Heart left ventricle (tissue), 16 donors: Measurements from ENCODE around the gene MX2. TPM values are rescaled to one million over a fixed set of nuclear protein-coding genes. Genes with fewer than 3 reads are reported as not detected.

Experiments
- ATAC-seq, 4 donors: fragments of 200-7000 bp; cut with Tn5 transposase; one replicate each; pipeline ENCODE4 v1.9.1; 2020 to 2022; ENCODE audit warnings: moderate library complexity in 4 of 4, mild to moderate bottlenecking in 3 of 4, moderate number of reproducible peaks in 1 of 4
- DNase-seq, 5 donors: peaks; one replicate each; pipeline ENCODE4 v3.0.0-alpha.2; 2020
- H3K27ac ChIP-seq, 12 donors: fragments of 200-600 bp; sonication (generic) in 4 of 12; one replicate each; pipeline versions ENCODE4 v1.5.0 to v1.8.0; 2016 to 2022; ENCODE audit warnings: mild to moderate bottlenecking in 2 of 12
- H3K27me3 ChIP-seq, 9 donors: fragments of 200-600 bp; sonication (generic) in 2 of 9; one replicate each; pipeline versions ENCODE4 v1.5.1 to v1.8.0; 2016 to 2022; ENCODE audit warnings: mild to moderate bottlenecking in 3 of 9
- H3K36me3 ChIP-seq, 9 donors: fragments of 200-600 bp; sonication (generic) in 2 of 9; one replicate each; pipeline versions ENCODE4 v1.5.0 to v1.8.0; 2018 to 2022; ENCODE audit warnings: mild to moderate bottlenecking in 2 of 9
- H3K4me1 ChIP-seq, 12 donors: fragments of 200-600 bp; sonication (generic) in 4 of 12; one replicate each; pipeline versions ENCODE4 v1.5.0 to v1.8.0; 2016 to 2022; ENCODE audit warnings: mild to moderate bottlenecking in 3 of 12
- H3K4me3 ChIP-seq, 12 donors: fragments of 200-600 bp; sonication (generic) in 4 of 12; one replicate each; pipeline versions ENCODE4 v1.5.0 to v1.8.0; 2017 to 2022; ENCODE audit warnings: mild to moderate bottlenecking in 9 of 12, moderate library complexity in 4 of 12
- H3K9me3 ChIP-seq, 12 donors: fragments of 200-600 bp; sonication (generic) in 4 of 12; one replicate each; pipeline versions ENCODE4 v1.5.0 to v1.8.0; 2016 to 2022; ENCODE audit warnings: mild to moderate bottlenecking in 1 of 12
- POLR2A ChIP-seq, 2 donors: fragments of 450-650 bp; IDR thresholded peaks; one replicate each; pipeline ENCODE4 v1.6.1; 2017; ENCODE audit warnings: antibody characterized with exemption in 2 of 2, mild to moderate bottlenecking in 2 of 2, moderate library complexity in 2 of 2
- WGBS, 4 donors: extraction: QIAGEN DNeasy Blood & Tissue Kit in 2 of 4; methylation state at CpG; one replicate each; pipeline versions ENCODE4 v1.1.5 to v1.1.7; 2013 to 2018; 5-methylcytosine and 5-hydroxymethylcytosine counted together
- intact Hi-C, 10 donors: fragments of 100-400 bp; cut with DNase I; formaldehyde crosslinking; loops; one replicate each; pipeline versions ENCODE4 v1.11.1 to v1.14.2; 2022
- polyA plus RNA-seq, 2 donors: library from polyadenylated mRNA; stranded (reverse); fragments of 200-250 nt; gene quantifications; one replicate each; pipeline ENCODE4 v1.2.3, GENCODE V29; 2013
- total RNA-seq, 9 donors: library from RNA; depleted of rRNA in 2 of 9; stranded (reverse); fragments of >200 nt in 2 of 9; fragmentation: NEBNext Ultra II Directional in 3 of 9; extraction: Animal tissue kit (Norgen Biotek cat#: 25700) in 3 of 9; gene quantifications; one replicate each; pipeline versions ENCODE4 v1.1.0 to v1.2.4, GENCODE V29; 2016 to 2023
- TF ChIP-seq, protein P1 (sequence below), 12 donors: fragments of 200-600 bp; sonication (generic) in 4 of 12; IDR thresholded peaks; one replicate each; pipeline versions ENCODE4 v1.5.0 to v1.8.0; 2018 to 2022; ENCODE audit warnings: antibody characterized with exemption in 12 of 12, mild to moderate bottlenecking in 5 of 12
- donor health status: ischemic (EF 13 %, LVEDD 7.1; RV severe dilation, severe dysfunction).
- donor health status: healthy with polysubstance abuse.
- donor health status: DM: no; HTN: yes; CAD: no.
- donor health status: DM: no; HTN: no; CAD: no.
- donor health status: ischemic (EF 25% LVEDD 6.9; RV normal size, moderate dysfunction).
- donor health status: ischemic (EF 25% LVEDD 5.7; RV mildly dilated, moderate dysfunction).
- donor health status: healthy.
- donor health status: DM: yes; HTN: yes; CAD: no.
- donor health status: ischemic (EF 35%, LVEDD 5.7; RV mildly dilated, moderate dysfunction).
- donor health status: nonischemic (EF 11% LVEDD 7.7; RV severe dilation, severe dysfunction).
- donor health status: DM: yes; HTN: yes; CAD: no.
- donor health status: PGD.
- donor health status: ischemic (EF 29% LVEDD 5.4; RV normal size, mild dysfunction).
- donor health status: nonischemic (EF 23%, LVEDD 6.1; RV moderate dilation, normal function).

The MX2 gene
- total and polyA plus RNA-seq, 11 donors, result 3.2 to 23.3 (median 5.7) TPM

- intact Hi-C loops, result loop anchor here in 1 of 10 donors (5.0 kb wide), 1 partner anchor 36 kb away; no protein-coding TSS in a partner anchor
- Histone ChIP-seq H3K9me3 (peaks cover 0 to 12% (median 2%) of the 10 kb centered on the region in 12 donors), H3K4me3 (no peak overlapping the region), H3K4me1 (no peaks in the 10 kb centered on the region), H3K27ac (no peak overlapping the region), H3K36me3 (peaks cover 0 to 100% (median 96%) of the 10 kb centered on the region in 9 donors), H3K27me3 (no peaks in the 10 kb centered on the region)
- ATAC-seq, result no peak
- TF ChIP-seq, protein P1, sequence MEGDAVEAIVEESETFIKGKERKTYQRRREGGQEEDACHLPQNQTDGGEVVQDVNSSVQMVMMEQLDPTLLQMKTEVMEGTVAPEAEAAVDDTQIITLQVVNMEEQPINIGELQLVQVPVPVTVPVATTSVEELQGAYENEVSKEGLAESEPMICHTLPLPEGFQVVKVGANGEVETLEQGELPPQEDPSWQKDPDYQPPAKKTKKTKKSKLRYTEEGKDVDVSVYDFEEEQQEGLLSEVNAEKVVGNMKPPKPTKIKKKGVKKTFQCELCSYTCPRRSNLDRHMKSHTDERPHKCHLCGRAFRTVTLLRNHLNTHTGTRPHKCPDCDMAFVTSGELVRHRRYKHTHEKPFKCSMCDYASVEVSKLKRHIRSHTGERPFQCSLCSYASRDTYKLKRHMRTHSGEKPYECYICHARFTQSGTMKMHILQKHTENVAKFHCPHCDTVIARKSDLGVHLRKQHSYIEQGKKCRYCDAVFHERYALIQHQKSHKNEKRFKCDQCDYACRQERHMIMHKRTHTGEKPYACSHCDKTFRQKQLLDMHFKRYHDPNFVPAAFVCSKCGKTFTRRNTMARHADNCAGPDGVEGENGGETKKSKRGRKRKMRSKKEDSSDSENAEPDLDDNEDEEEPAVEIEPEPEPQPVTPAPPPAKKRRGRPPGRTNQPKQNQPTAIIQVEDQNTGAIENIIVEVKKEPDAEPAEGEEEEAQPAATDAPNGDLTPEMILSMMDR (IDR thresholded peaks at IDR 0.05), result no peak
- TF ChIP-seq POLR2A (IDR thresholded peaks at IDR 0.05), result no peak
- 87 to 97% (median 95%) methylated on average over 13 of the region's 13 CpGs for WGBS, 4 donors
- no peak for DNase-seq
Observed at GRCh38 chr21:41438425-41439113, 76.7 kb downstream of the MX2 start.

DNA sequence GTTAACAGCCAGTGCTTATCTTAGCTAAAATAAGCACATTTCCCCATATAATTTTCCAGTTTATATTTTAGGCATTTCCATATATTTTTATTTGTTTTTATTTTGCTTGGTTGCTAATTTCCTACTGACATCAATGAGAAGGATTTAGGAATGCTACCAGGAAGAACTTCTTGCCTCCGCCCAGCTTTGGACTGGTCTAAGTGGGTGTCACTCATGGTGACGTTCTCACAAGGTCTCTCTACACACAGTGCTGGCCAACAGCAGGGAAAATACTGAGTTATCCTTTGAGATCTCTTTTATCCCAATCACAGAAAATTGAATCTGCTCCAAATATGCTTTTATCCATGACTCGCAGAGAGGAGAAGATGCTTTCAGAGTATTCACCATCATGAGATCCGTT is 77.4 kb downstream of the MX2 start:
- ATAC-seq (no peak), DNase-seq (no peak)
- intact Hi-C loops, result loop anchor here in 1 of 10 donors (5.0 kb wide), 1 partner anchor 37 kb away; no protein-coding TSS in a partner anchor
- H3K4me3 ChIP-seq, result no peak overlapping the region
- no peaks in the 10 kb centered on the region for H3K27me3 ChIP-seq
- peaks cover 0 to 100% (median 96%) of the 10 kb centered on the region in 9 donors for H3K36me3 ChIP-seq
- peaks cover 0 to 9% (median 0%) of the 10 kb centered on the region in 12 donors for H3K9me3 ChIP-seq
- no peaks in the 10 kb centered on the region for H3K4me1 ChIP-seq
- TF ChIP-seq, protein P1 (IDR thresholded peaks at IDR 0.05), result no peak
- TF ChIP-seq POLR2A (IDR thresholded peaks at IDR 0.05), result no peak
- WGBS, 4 donors, result 71 to 91% (median 83%) methylated on average over 4 of the region's 4 CpGs
- H3K27ac ChIP-seq, result no peak overlapping the region

DNA sequence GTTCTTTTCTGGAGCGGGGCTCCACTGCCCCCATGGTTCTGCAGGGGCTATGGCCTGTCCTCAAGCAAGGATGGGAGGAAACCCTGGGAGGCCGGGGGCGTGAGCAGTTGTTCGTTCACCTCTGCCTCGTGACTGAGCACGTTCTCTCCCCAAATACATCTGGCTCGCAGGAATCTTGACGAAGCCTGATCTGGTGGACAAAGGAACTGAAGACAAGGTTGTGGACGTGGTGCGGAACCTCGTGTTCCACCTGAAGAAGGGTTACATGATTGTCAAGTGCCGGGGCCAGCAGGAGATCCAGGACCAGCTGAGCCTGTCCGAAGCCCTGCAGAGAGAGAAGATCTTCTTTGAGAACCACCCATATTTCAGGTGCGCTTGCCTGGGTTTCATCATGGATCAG is 79.7 kb downstream of the MX2 start:
- H3K36me3 ChIP-seq, result peaks cover 0 to 100% (median 96%) of the 10 kb centered on the region in 9 donors
- TF ChIP-seq POLR2A (IDR thresholded peaks at IDR 0.05), result no peak
- TF ChIP-seq, protein P1 (IDR thresholded peaks at IDR 0.05), result no peak
- ATAC-seq (no peak), DNase-seq (no peak)
- WGBS, 4 donors, result 94 to 98% (median 95%) methylated on average over 13 to 14 of the region's 14 CpGs
- H3K4me3 ChIP-seq, result no peak overlapping the region
- no peaks in the 10 kb centered on the region for H3K27me3 ChIP-seq
- H3K9me3 ChIP-seq, result no peaks in the 10 kb centered on the region
- H3K4me1 ChIP-seq, result no peaks in the 10 kb centered on the region
- H3K27ac ChIP-seq, result no peak overlapping the region
- intact Hi-C loops, result no loop called here

DNA sequence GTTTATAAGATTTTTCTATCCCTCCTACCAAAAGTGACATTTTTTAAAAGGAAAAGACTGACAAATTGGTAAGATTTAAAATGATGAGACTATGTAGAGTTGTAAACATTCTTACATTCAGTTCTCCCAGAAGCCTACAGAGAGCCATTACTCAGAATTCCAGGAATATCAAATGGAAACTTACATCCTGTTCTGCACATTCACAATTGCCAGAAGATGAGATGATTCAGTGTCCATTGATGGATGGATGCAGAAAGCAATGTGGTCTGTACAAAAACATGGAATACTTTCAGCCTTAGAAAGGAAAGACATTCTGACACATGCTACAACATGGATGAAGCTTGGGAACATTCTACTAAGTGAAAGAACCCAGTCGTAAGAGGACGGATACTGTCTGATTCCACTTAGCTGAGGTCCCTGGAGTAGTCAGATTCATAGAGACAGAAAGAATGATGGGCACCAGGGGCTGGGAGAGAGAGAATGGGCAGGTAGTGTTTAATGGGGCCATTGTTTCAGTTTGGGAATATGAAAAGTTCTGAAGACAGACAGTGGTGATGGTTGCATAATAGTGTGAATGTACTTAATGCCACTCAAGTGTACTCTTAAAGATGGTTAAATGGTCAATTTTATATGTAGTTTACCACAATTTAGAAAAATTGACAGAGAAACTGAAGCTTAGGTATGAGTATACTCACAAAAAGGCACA is 80.8 kb downstream of the MX2 start:
- peaks cover 0 to 100% (median 96%) of the 10 kb centered on the region in 9 donors for H3K36me3 ChIP-seq
- no peaks in the 10 kb centered on the region for H3K4me1 ChIP-seq
- H3K9me3 ChIP-seq, result no peaks in the 10 kb centered on the region
- DNase-seq (no peak), ATAC-seq (no peak)
- WGBS, 4 donors, result 93 to 96% (median 94%) methylated on average over 2 of the region's 2 CpGs
- H3K27me3 ChIP-seq, result no peaks in the 10 kb centered on the region
- intact Hi-C loops, result no loop called here
- H3K4me3 ChIP-seq, result no peak overlapping the region
- no peak overlapping the region for H3K27ac ChIP-seq
- TF ChIP-seq POLR2A (IDR thresholded peaks at IDR 0.05), result no peak
- TF ChIP-seq, protein P1 (IDR thresholded peaks at IDR 0.05), result no peak
